Loucy (cell line): Measurements from ENCODE around the gene ROR1.

Source experiments
- CTCF ChIP-seq: fragments of 200-600 bp; sonication (generic); conservative IDR thresholded peaks from 2 replicates; pipeline ENCODE4 v1.5.1; 2014; ENCODE audit warnings: mild to moderate bottlenecking, antibody characterized with exemption, low read length
- EZH2phosphoT487 ChIP-seq: fragments of 200-600 bp; IDR thresholded peaks from 2 replicates; pipeline ENCODE4 v1.6.1; 2018; ENCODE audit warnings: antibody characterized with exemption, mild to moderate bottlenecking, moderate library complexity, borderline replicate concordance

GRCh38 chr1:63936801-63937200 is 163.0 kb downstream of the ROR1 start:
- no peak for TF ChIP-seq CTCF
- no peak for TF ChIP-seq EZH2phosphoT487
